ENCODE results near the gene NRCAM.

NRCAM gene

DNA sequence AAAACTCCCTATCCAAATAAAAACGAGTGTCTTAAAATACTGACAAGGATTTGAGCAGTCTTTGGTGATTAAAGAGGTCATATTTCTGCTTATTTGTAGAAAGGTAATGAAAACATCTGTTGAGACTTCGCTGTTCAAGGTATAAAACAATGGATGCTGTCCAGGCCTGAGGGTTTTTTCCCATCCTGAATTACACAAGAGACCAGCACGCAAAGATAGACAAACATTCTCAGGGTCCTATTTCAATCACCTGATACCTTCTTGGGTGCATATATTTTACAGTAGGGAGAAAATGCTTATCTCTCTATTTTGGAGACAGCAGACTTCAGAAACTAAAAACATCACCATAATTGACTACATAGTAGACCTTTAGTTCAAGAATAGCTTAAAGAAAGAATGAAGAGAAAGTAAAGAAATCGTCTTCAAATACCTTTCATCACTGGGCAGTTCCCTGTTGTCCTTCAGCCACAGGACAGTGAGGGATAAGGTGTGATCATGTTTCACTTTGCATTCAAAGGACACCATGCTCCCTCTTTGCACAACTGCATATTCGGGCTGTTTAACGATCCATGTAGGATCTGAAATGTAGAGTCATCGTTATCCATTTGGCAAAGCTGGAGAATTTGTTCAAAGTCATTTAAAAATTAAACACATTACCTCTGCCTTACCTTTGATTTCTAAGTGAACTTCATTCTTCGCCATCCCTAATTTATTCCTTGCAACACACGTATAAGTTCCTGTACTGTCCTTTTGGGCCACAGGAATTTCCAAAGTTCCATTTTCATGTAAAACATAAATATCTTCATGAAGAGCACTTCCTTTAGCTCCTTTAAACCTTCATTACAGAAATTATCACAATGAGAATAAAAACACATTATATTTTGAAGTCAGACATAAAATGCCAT, 262.4 kb downstream of the NRCAM start:
- DNase-seq = no peak

DNA sequence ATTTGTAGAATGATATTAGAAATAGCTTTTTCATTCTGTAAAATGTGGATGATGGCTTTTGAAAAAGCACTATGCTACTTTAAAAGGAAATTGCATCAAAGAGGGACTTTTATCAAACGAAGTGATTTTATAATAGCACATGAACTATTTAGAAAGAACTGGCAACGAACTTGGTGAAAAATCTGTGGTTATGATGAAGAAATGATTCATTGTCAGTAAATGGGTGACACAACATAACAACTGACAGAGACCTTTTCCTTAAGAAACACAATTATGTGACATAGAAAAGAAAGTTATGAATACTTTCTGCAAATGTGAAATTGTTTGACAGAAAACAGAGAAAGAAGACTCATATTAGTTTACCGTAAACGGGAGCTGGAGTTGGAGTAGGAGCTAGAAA, 265.3 kb downstream of the NRCAM start:
- DNase-seq = no peak

DNA sequence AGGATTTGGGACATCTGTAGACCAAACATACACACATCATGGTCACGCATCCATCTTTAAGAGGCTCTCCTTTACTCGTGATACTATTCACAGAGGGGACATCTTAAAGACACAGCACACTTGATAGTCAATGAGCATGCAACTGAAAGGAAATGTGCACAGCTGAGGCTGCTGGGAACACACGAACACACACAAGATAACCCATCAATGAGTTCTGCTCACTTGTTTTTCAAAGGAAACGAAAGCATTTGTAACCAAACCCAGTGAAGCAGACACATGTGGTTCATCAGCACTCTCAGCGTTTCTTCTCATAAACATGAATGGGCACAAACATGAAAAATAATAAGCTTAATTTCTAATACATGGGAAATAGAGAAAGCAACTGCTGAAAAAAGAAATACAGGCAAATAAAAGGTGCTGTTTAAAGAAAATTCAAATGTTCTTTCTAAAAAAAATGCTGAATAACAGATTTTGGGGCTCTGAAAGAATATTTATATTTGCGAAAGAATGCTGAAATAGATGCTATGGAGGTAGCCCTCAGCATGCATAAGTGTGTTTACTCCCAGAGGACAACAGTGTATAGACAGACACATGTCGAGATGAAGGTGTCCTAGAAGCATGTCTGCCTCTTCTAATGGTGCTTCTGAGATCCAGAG, 266.4 kb downstream of the NRCAM start:
- no peak for DNase-seq

DNA sequence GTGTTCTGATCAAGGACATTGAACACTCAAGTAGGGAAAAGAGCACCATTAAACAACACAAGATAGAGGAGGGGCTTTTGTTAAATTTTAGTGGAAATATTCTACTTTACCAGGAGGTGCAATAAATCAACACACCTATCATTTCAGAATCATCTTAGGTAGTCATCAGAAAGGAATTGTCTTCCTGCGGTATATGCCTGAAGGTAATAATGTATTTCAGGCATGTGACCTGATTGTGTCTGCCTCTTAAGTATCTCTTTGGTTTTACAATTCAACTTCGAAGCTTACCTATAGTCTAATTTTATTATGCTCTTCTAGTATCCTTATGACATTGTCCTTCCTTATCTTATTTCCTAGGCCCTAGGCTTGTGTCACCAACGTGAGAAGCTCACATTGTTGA, 267.5 kb downstream of the NRCAM start:
- DNase-seq = no peak

DNA sequence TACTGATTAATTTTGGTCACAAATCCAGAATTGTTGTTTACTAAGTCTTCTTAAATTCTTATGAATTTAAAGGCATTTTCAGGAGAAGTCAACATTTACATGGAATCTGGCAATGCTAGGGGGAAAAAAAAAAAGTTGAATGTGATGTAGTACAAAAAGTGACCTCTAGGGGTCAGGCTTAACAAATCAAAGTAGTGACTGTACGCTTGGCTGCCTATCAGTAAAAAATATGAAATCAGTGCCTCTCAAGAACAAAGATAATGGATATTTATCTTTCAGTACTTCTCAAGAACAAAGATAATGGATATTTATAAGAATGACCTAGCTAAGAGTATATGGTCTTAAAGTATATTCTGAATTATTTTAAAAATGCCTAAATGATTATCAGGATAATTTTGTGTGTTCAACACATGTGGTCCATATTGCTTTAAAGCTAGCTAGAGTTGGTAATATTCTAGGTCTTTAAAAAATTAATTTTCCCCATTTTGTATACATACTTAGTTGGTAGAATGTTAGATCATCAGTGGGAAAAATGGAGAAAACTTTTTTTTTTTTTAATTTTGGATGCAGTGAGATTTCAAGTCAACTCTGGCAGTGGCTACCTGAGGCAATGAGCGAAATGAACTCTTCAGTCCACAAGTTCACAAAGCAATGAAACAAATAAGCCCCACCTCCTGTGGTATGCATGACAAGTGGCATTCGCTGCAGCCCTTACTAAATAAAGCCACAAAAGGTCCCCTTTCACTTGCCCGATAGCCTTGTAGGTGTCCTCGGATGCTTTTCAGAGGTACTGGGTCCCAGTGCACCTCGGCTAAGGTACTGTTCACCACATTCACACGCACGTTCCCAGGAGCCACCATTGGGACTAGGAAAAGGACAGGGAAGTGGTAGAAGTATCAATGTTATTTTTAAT, 274.9 kb downstream of the NRCAM start:
- DNase-seq = peak in 1 of 2 experiments; percentile 34

DNA sequence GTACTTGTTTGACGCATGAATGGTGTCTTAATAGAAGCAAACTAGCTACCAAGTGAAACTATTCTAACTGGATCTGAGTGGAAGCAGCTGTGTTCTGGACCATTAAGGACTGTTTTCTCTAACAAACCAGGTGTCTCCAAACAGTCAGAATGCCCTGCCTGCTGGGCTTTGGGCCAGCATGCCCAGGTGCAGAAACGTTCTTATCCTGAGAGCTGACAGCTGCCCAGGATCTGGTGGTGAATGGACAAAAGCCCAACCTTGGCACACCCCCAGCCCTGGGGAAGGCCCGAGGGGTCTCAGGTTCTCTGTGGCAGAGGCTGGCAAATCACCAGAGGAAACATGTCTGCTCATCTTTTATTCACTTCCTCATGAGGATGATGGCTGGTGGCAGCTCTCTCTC, 277.8 kb downstream of the NRCAM start:
- DNase-seq = no peak

DNA sequence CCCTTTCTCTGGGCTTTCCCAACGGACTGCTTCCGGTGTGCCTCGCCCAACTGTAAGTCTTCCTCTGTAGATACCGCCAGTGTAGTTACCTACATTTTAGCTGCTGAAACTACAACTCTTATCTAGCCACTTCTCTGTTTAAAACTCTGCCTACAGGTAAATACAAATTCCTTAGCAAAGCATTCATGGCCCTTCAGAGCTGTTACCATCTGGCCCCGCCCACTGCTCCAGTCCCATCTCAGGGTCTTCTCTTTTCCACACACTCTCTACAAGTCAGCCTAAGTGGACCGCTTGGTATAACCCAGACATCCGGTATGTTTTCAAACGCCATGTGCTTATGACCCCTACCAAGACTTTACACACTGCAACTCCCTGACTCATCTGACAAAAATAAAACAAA, 285.1 kb downstream of the NRCAM start:
- DNase-seq = no peak

DNA sequence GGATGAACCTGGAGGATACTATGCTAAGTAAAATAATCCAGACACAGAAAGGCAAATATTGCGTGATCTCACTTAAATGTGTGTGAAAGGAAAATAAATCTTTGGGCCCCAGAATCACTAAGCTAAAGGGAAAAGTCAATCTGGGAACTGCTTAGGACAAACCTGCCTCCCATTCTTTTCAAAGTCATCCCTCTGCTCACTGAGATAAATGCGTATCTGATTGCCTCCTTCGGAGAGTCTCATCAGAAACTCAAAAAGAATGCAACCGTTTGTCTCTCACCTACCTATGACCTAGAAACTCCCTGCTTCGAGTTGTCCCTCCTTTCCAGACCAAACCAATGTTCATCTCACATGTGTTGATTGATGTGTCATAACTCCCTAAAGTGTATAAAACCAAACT, 286.0 kb downstream of the NRCAM start:
- no peak for DNase-seq

DNA sequence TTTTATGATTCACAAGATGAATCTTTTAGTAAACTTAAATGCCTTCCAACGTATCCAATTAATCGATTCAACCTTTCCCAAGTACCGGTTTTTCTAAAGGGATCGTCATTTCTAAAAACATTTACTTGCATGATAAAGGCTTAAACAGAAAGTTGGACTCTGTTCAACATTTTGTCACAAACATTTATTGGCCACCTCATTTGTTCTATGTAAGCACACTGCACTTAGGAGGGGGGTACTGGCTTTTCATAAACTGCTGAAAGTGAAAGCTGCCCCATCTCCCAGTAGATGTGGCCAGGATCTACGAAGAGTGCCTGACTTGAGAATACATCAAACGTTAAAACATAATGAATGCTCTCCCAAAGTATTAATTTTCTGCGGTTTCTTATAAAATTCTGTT, 288.8 kb downstream of the NRCAM start:
- DNase-seq = no peak

DNA sequence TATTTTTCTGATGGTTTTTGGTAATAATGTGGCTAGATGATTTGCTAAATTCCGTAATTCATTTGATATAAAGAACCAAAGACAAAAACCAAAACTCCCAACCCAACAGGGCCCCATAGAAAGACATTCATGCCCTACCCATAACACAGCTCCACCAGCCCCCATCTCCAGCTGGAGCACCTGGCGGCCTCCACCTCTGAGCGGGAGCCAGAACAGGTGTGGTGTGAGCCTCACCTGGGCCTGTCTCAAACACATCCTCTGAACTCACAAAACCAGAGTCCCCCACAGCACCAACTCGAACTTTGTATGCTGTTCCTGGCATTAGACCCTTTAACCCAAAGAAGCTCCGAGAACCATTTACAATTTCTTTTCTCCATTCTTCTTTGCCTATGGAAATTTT, 289.5 kb downstream of the NRCAM start:
- no peak for DNase-seq

DNA sequence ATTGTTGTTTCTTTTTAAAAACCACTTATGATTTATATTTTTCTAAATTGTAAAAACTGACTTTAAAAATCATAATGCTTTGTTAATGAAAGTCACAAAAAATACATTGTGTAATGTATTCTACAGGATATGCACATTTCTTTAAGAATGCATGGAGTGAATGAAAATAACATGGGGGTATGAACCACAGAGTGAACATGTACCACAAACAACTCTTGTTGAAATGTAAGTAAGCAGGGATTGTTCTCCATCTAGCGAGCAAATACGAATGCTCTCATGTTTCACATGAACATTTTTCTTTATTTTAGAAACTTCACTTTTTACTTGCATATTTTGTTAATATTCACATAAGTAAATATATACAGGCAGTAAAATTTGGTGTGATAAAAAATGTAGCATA, 290.5 kb downstream of the NRCAM start:
- no peak for DNase-seq

DNA sequence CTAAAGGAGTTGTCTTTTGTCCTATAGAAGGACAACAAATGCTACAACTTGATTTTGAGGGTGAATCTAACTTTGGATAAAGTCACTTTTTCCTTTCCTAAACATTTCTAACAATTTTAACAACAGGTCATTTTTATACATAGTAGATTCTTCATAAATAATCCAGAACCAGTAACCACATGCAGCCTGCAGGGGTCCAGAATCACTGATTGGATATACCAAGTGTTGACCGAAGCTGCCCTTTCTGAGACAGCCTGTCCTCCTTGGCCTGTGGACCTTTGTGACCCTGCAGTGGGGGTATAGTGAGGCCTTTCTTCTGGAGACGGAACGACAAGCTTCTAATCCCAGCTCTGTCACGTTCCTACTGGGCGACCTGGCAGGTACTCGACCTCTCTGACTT, 291.3 kb downstream of the NRCAM start:
- DNase-seq = no peak

DNA sequence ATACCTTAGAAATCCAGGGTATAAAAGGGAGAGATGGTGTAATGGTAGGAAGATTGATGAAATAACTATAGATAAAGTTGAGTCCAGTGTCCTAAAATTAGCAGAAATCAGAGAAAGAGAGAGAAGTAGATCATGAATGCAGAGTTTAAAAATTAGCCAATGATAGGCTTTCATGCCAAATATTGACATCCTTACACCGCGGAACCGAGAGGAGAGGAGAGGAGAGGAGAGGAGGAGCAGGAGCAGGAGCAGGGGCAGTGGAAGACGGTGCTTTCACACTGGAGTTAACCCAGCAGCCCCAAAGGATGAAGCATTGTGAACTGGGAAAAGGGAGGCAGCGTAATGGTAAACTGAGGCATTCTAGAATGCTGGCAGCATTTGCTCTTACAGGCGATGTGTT, 291.9 kb downstream of the NRCAM start:
- DNase-seq = no peak

DNA sequence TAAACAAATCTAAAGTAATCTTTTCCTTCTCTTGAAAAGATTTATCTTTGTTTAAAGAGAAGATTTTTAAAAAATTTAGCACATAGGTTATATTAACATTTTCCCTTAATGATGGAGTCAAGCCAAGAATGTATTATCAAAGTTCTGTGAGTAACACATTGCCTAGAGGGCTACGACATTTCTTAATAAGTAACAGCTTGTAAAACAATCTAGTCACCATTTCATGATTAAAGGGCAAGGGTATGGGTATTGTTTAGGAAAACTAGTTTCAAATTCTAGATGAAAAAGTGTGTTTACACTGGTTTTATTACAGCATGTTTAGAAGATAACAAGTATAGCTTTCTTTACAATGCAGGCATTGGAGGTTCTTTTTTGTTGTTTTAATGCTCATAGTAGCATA, 297.5 kb downstream of the NRCAM start:
- no peak for DNase-seq

DNA sequence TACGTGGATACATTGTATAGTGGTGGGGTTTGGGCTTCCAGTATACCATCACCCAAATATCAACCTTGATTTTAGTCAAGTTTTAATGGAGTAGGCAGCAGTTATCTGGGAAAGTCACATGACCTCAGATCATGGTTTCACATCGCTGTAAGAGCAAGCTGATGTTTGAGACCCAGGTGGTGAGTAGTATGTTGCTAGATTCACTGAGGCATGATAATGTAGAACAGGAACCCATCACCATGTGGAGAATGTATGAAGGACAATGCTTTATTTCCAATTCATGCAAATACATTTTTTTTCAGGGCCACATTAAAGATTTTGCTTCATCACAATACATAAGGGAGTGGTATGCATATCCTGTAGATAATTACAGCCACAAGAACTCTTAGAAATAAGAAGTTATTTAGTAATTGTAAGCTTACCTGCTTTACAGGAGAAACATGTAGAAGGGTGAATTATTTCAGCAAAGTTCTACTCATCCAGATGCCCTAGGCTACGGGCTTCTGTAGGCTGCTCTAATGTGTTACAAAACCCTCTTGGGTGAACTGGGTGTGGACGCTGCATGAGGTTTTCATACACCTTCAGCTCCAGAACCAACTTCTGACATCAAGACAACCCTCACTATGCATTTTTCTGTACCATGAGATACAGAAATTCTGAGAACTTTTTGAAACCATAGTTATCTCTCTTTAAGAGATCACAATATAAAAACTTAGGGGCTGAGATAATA, 298.5 kb downstream of the NRCAM start:
- no peak for DNase-seq

DNA sequence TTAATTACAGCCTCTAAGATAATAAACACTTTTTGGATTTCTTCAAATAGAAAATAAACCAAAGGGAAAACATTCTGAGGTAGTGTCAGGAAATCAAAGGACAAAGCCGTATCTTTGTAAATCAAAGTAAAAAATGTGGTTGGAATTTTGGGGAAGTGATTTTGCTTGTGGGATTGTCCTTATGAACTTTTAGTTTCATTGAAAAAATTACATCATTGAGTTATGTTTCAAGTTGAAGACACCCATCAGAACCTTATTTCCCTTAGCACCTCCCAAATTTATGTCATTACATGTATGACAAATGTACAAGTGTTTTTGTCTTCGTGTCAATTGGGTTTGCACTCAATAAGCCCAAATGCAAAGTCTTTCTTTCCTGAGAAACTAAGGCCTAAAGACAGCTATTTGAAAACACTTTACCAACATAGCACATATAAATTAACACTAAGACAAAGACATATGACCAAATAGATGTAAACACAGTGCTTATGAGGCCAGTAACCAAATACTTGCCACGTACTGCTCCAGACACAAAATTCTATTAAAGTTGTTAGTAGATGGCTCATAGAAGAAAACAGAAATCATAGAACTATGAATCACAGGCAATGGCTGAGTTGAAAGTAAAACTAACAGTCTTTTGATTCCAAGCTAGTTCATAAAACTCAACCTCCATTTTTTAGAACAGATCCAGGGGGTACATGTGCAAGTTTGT, 299.2 kb downstream of the NRCAM start:
- no peak for DNase-seq

DNA sequence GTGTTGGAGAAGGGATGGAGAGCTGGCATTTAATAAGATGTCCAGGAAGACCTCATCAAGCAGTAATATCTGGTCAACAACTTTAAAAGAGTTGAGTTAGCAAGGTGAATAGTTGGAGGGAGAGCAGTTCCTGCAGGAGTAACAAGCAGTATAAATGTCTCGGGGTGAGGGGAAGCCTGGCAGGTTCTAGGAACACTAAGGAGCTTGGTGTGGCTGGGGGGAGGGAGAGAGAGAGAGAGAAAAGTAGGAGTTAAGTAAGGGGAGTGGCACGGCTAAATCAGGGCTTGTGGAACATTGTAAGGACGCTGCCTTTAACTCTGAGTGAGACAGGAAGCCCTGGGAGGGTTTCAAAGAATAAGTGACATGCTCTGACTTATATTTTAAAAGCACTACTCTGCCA, 304.0 kb downstream of the NRCAM start:
- DNase-seq = no peak

DNA sequence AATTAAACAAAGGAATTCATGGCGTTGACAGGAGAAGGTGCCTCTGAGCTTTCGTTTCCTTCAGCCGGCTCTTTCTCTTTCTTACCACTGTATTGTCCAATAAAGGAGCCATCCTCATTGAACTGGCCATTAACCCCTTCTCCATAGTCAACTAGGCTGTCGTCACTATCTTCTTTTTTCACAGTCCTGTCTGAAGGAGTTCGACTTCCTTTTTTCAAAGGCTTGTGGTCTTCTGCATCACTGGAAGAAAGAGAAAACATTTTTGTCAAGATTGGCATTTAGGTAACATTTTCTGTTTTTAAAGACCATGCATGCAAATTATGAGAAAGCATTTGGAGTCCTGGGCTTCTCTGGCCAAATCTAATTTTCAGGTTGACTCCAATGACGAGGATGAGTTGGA, 306.3 kb downstream of the NRCAM start:
- no peak for DNase-seq

DNA sequence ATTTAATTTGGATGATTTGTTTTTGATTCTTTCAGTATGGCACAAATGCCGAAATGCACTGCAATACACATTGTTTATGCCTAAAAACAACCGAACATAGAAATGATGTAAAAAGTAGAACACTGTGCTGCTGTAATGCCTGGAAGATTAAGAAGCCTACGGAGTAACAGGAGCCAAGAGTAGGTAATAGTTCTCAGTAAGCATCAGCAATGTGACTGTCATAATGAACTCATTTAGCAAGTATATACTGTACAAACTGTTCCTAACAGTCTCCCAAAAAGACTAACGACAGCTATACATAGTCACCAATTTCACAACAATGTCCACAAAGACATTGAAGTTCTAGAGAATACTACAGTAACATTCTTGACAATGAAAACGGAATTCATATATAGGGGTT, 307.1 kb downstream of the NRCAM start:
- no peak for DNase-seq

DNA sequence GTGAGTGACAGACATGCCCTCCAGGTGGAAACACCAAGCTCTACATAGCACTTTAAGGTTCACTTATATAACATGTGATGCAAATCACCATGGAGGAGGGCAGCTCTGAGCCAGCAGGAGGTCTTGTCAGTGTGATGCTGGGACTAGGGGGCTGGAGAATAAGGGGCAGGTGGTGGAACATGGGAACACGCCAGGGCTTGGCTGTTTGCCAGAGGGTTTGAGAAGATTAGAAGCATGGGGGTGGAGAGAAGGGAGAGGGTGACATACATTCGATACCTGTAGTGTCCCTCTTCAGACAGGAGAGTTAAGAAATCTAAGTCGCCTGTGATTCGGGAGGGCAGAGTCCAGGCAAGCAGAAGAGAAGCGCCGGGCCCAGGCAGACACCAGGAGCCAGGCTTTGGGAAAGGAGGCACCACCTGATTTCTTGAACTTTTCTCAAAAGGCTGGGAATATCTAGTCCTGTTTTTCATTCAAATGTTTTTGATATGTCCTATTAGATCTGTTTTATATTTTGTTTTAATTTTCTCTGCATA, 309.1 kb downstream of the NRCAM start:
- no peak for DNase-seq

DNA sequence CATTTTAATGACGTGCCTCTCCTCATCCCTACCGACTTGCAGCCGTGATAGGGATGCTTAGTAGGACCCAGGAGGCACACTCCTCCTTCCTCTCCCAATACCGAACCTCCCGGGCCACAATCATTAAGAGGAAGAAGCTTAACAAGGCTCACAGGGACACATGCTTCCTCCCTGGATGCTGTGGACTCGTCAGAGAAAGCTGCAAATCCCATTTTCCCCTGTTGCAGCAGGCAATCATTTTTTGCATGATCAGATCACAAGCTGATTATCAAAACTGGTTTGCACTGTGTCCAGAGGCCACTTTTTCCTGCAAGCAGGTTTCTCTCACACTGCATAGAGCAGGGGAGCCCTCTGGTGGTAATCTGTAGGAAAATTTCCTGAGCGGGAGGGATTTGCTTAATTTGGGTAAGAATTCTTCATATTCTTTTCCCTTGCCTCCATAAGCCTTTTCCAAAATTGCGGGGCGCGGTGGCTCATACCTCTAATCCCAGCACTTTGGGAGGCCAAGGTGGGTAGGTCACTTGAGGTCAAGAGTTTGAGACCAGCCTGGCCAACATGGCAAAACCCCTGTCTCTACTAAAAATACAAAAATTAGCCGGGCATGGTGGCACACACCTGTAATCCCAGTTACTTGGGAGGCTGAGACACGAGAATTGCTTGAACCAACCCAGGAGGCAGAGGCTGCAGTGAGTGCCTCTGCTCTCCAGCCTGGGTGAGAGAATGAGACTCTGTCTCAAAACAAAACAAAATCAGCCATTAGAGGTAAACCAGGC, 310.0 kb downstream of the NRCAM start:
- DNase-seq = peak; percentile 2 to 44
